Type B pancreatic cell (in vitro differentiated cells): Measurements from ENCODE around the gene BLNK. TPM values are rescaled to one million over a fixed set of nuclear protein-coding genes. Genes with fewer than 3 reads are reported as not detected.
"Not testable (repeated sequence)": the region's sequence is repeated elsewhere in the genome, so short reads cannot be mapped to it uniquely, and the experiment has no call there.

Experiments used
- DNase-seq: peaks from one replicate; pipeline ENCODE4 v3.0.0; 2021; ENCODE audit warnings: mixed read lengths; ENCODE audit not compliant: unreplicated experiment; ENCODE audit errors: extremely low spot score
- H3K27ac Mint-ChIP-seq: 2 replicates; pipeline ENCODE4 v1.8.0; 2021; ENCODE audit warnings: mild to moderate bottlenecking, mixed read lengths
- H3K27me3 Mint-ChIP-seq: 2 replicates; pipeline ENCODE4 v1.8.0; 2021; ENCODE audit warnings: mixed read lengths
- H3K36me3 Mint-ChIP-seq: 2 replicates; pipeline ENCODE4 v1.8.0; 2021; ENCODE audit warnings: mixed read lengths
- H3K4me1 Mint-ChIP-seq: one replicate; pipeline ENCODE4 v1.8.0; 2021; ENCODE audit warnings: mixed read lengths; ENCODE audit not compliant: unreplicated experiment
- H3K4me3 Mint-ChIP-seq: 2 replicates; pipeline ENCODE4 v1.8.0; 2021; ENCODE audit warnings: mild to moderate bottlenecking, mixed read lengths
- H3K9me3 Mint-ChIP-seq: 2 replicates; pipeline ENCODE4 v1.8.0; 2021; ENCODE audit warnings: mixed read lengths
- CTCF ChIP-seq: fragments of 200-600 bp; sonication (generic); conservative IDR thresholded peaks from 2 replicates; pipeline ENCODE4 v1.5.0; 2021; ENCODE audit warnings: antibody characterized with exemption, mild to moderate bottlenecking
- total RNA-seq: library from RNA; stranded (reverse); gene quantifications from 2 replicates; pipeline ENCODE4 v1.2.1, GENCODE V29; 2021; ENCODE audit warnings: low replicate concordance

BLNK gene
- total RNA-seq, 1 donor from 2014 or later, result 21.7 TPM

- H3K4me1 Mint-ChIP-seq, result peaks cover 23% of the 10 kb centered on the region
- no peaks in the 10 kb centered on the region for H3K27me3 Mint-ChIP-seq
- H3K36me3 Mint-ChIP-seq, result no peaks in the 10 kb centered on the region
- DNase-seq, result no peak
- no peak overlapping the region for H3K4me3 Mint-ChIP-seq
- H3K27ac Mint-ChIP-seq, result no peak overlapping the region
- no peak for TF ChIP-seq CTCF
- H3K9me3 Mint-ChIP-seq, result no peaks in the 10 kb centered on the region
Measured at GRCh38 chr10:96311180-96311715, 39.9 kb upstream of the BLNK start.

GRCh38 chr10:96310321-96310669, 38.9 kb upstream of the BLNK start:
- Mint-ChIP-seq H3K36me3 (no peaks in the 10 kb centered on the region), H3K4me3 (peak overlapping the region; percentile 31), H3K9me3 (no peaks in the 10 kb centered on the region), H3K27me3 (no peaks in the 10 kb centered on the region), H3K27ac (no peak overlapping the region), H3K4me1 (peaks cover 23% of the 10 kb centered on the region)
- no peak for DNase-seq
- TF ChIP-seq CTCF, result no peak

GRCh38 chr10:96309628-96310320, 38.4 kb upstream of the BLNK start:
- no peak for DNase-seq
- Mint-ChIP-seq H3K4me3 (peak overlapping the region; percentile 31), H3K9me3 (no peaks in the 10 kb centered on the region), H3K27ac (no peak overlapping the region), H3K36me3 (no peaks in the 10 kb centered on the region), H3K4me1 (peaks cover 23% of the 10 kb centered on the region), H3K27me3 (no peaks in the 10 kb centered on the region)
- no peak for TF ChIP-seq CTCF

- not testable (repeated sequence) for H3K4me3 Mint-ChIP-seq, H3K27ac Mint-ChIP-seq, H3K9me3 Mint-ChIP-seq, H3K27me3 Mint-ChIP-seq, DNase-seq, H3K36me3 Mint-ChIP-seq
- peaks cover 23% of the 10 kb centered on the region for H3K4me1 Mint-ChIP-seq
Measured at GRCh38 chr10:96308854-96309253, 37.5 kb upstream of the BLNK start.

- no peaks in the 10 kb centered on the region for H3K27me3 Mint-ChIP-seq
- no peak for TF ChIP-seq CTCF
- no peak overlapping the region for H3K4me3 Mint-ChIP-seq
- no peak for DNase-seq
- no peak overlapping the region for H3K27ac Mint-ChIP-seq
- peaks cover 23% of the 10 kb centered on the region for H3K4me1 Mint-ChIP-seq
- no peaks in the 10 kb centered on the region for H3K36me3 Mint-ChIP-seq
- no peaks in the 10 kb centered on the region for H3K9me3 Mint-ChIP-seq
Measured at GRCh38 chr10:96306516-96306915, 35.1 kb upstream of the BLNK start.

- H3K27me3 Mint-ChIP-seq, result no peaks in the 10 kb centered on the region
- H3K27ac Mint-ChIP-seq, result no peak overlapping the region
- DNase-seq, result no peak
- no peaks in the 10 kb centered on the region for H3K36me3 Mint-ChIP-seq
- peaks cover 18% of the 10 kb centered on the region for H3K4me1 Mint-ChIP-seq
- TF ChIP-seq CTCF, result no peak
- H3K9me3 Mint-ChIP-seq, result no peaks in the 10 kb centered on the region
- H3K4me3 Mint-ChIP-seq, result no peak overlapping the region
Measured at GRCh38 chr10:96305019-96305418, 33.6 kb upstream of the BLNK start.
